Endodermal cell (in vitro differentiated cells): ENCODE results near the gene RAB6A. TPM values are rescaled to one million over a fixed set of nuclear protein-coding genes. Genes with fewer than 3 reads are reported as not detected.

Experiments
- DNase-seq: peaks from one replicate; pipeline ENCODE4 v3.0.0-alpha.2; 2017
- H3K27ac ChIP-seq: 2 replicates; pipeline ENCODE4 v1.5.1; 2013; ENCODE audit warnings: mild to moderate bottlenecking, low read depth, low read length, moderate library complexity
- H3K27me3 ChIP-seq: 2 replicates; pipeline ENCODE4 v1.6.1; 2013; ENCODE audit warnings: mild to moderate bottlenecking, low read length, moderate library complexity; ENCODE audit not compliant: insufficient read depth, control insufficient read depth, poor library complexity, severe bottlenecking
- H3K36me3 ChIP-seq: 2 replicates; pipeline ENCODE4 v1.7.0; 2013; ENCODE audit warnings: mild to moderate bottlenecking, low read length, moderate library complexity; ENCODE audit not compliant: control insufficient read depth, insufficient read depth
- H3K4me1 ChIP-seq: one replicate; pipeline ENCODE4 v1.7.0; 2013; ENCODE audit warnings: low read length; ENCODE audit not compliant: control insufficient read depth, insufficient read depth
- H3K4me3 ChIP-seq: 2 replicates; pipeline ENCODE4 v1.5.1; 2013; ENCODE audit warnings: mild to moderate bottlenecking, low read length, moderate library complexity
- H3K9ac ChIP-seq: 2 replicates; pipeline ENCODE4 v1.6.1; 2013; ENCODE audit warnings: mild to moderate bottlenecking, low read length, moderate library complexity; ENCODE audit not compliant: poor library complexity, severe bottlenecking; ENCODE audit errors: extremely low read depth
- H3K9me3 ChIP-seq: 2 replicates; pipeline ENCODE4 v1.6.1; 2013; ENCODE audit warnings: mild to moderate bottlenecking, low read length, moderate library complexity; ENCODE audit not compliant: control insufficient read depth
- H3K27ac Mint-ChIP-seq: 2 replicates; pipeline ENCODE4 v1.8.0; 2020; ENCODE audit warnings: mixed read lengths
- H3K27me3 Mint-ChIP-seq: 2 replicates; pipeline ENCODE4 v1.8.0; 2021; ENCODE audit warnings: mild to moderate bottlenecking, mixed read lengths; ENCODE audit not compliant: insufficient read depth
- H3K36me3 Mint-ChIP-seq: 2 replicates; pipeline ENCODE4 v1.8.0; 2020; ENCODE audit warnings: low read depth, mixed read lengths
- H3K4me1 Mint-ChIP-seq: 2 replicates; pipeline ENCODE4 v1.8.0; 2020; ENCODE audit warnings: mixed read lengths
- H3K4me3 Mint-ChIP-seq: 2 replicates; pipeline ENCODE4 v1.8.0; 2020; ENCODE audit warnings: mild to moderate bottlenecking, moderate library complexity, mixed read lengths
- H3K9me3 Mint-ChIP-seq: 2 replicates; pipeline ENCODE4 v1.8.0; 2020; ENCODE audit warnings: mild to moderate bottlenecking, mixed read lengths
- WGBS, 2 experiments: methylation state at CpG; one replicate each; pipeline versions ENCODE4 v1.1.5 to v1.1.7; 2013; ENCODE audit warnings: missing lambda C conversion rate in 2 of 2, mixed read lengths in 1 of 2; ENCODE audit not compliant: insufficient coverage in 1 of 2, insufficient read length in 1 of 2; 5-methylcytosine and 5-hydroxymethylcytosine counted together
- total RNA-seq, 2 donors: library from RNA; stranded (reverse); fragmentation: NEBNext Ultra II Directional in 1 of 2; extraction: Animal tissue kit (Norgen Biotek cat#: 25700) in 1 of 2; gene quantifications; 2 replicates in 1 of 2; 3 replicates in 1 of 2; pipeline ENCODE4 v1.2.1, GENCODE V29; 2021
- TF ChIP-seq, protein P1 (sequence below): fragments of 200-600 bp; sonication (generic); conservative IDR thresholded peaks from 2 replicates; pipeline ENCODE4 v1.5.0; 2021; ENCODE audit warnings: antibody characterized with exemption, mild to moderate bottlenecking

The RAB6A gene
- total RNA-seq, 2 donors from 2014 or later: 77.9 to 79.5 TPM

DNA sequence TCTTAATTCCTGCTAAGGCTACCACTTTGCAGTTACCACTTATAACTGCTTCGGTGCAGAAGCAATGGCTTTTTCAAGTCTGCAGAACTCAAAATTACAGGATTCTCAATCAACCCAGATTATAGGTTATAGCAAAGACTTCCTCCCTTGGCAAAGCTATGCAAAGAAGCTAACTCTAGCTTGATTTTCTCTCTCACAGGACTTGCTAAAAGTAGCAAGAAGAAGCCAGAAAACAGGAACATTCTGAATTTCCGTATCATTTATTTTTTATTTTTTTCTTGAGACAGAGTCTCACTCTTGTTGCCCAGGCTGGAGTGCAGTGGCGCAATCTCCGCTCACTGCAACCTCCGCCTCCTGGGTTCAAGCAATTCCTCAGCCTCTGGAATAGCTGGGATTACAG lies 125.2 kb downstream of the RAB6A start:
- no peak for DNase-seq
- no peak overlapping the region for H3K9ac ChIP-seq
- Mint-ChIP-seq H3K4me1 (no peaks in the 10 kb centered on the region), H3K36me3 (peaks cover 4% of the 10 kb centered on the region), H3K27ac (no peak overlapping the region), H3K4me3 (no peak overlapping the region), H3K9me3 (peaks cover 22% of the 10 kb centered on the region), H3K27me3 (peaks cover 58% of the 10 kb centered on the region)
- H3K9me3 ChIP-seq: peaks cover 15% of the 10 kb centered on the region
- no peaks in the 10 kb centered on the region for H3K36me3 ChIP-seq
- H3K4me3 ChIP-seq: no peak overlapping the region
- no peaks in the 10 kb centered on the region for H3K27me3 ChIP-seq
- no peaks in the 10 kb centered on the region for H3K4me1 ChIP-seq
- TF ChIP-seq, protein P1, sequence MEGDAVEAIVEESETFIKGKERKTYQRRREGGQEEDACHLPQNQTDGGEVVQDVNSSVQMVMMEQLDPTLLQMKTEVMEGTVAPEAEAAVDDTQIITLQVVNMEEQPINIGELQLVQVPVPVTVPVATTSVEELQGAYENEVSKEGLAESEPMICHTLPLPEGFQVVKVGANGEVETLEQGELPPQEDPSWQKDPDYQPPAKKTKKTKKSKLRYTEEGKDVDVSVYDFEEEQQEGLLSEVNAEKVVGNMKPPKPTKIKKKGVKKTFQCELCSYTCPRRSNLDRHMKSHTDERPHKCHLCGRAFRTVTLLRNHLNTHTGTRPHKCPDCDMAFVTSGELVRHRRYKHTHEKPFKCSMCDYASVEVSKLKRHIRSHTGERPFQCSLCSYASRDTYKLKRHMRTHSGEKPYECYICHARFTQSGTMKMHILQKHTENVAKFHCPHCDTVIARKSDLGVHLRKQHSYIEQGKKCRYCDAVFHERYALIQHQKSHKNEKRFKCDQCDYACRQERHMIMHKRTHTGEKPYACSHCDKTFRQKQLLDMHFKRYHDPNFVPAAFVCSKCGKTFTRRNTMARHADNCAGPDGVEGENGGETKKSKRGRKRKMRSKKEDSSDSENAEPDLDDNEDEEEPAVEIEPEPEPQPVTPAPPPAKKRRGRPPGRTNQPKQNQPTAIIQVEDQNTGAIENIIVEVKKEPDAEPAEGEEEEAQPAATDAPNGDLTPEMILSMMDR: no peak
- H3K27ac ChIP-seq: no peak overlapping the region
- 86 to 95% methylated on average over 5 of the region's 5 CpGs for WGBS, 2 experiments

DNA sequence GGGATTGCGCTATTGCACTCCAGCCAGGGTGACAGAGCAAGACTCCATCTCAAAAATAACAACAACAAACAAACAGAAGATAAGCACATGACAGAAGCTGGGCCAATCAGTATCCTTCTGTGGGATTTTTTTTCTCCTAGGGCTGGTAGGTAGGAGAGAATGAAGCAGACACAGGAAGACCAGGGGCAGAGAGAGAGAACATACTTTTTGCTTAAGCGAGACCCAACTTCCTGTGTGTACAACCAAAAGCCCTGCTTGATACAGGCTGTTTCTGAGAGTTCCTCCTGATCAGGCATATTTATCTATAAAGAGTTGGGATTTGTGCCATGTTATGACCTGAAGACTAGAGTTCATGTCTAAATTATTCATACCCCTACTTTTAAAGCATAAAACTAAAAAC lies 126.9 kb downstream of the RAB6A start:
- Mint-ChIP-seq H3K27ac (no peak overlapping the region), H3K36me3 (peaks cover 8% of the 10 kb centered on the region), H3K27me3 (peaks cover 60% of the 10 kb centered on the region), H3K9me3 (peaks cover 35% of the 10 kb centered on the region), H3K4me1 (peaks cover 3% of the 10 kb centered on the region), H3K4me3 (no peak overlapping the region)
- DNase-seq: no peak
- H3K36me3 ChIP-seq: no peaks in the 10 kb centered on the region
- peaks cover 22% of the 10 kb centered on the region for H3K9me3 ChIP-seq
- 95 to 100% methylated on average over 1 to 2 of the region's 2 CpGs for WGBS, 2 experiments
- no peaks in the 10 kb centered on the region for H3K27me3 ChIP-seq
- no peak overlapping the region for H3K4me3 ChIP-seq
- H3K27ac ChIP-seq: no peak overlapping the region
- H3K9ac ChIP-seq: no peak overlapping the region
- TF ChIP-seq, protein P1: no peak
- H3K4me1 ChIP-seq: no peaks in the 10 kb centered on the region

DNA sequence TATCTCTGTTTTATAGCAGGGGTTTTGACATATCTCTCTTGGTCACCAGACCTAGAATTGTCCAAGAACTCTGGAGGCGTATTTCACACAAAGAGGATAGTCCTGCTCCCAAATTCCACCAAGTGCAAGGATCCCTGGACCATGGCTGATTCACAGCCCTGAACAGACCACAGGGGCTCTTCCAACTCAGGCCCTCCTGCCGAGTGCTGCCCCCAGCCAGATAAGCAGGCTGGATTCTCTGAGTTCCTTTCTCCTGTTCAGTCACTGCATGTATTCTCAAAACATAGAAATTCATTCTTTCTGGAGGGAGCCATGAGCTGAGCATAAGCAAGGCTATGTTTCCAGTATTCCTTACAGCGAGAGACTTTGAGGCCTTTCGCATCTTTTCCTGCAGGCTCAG lies 127.9 kb downstream of the RAB6A start:
- H3K36me3 ChIP-seq: no peaks in the 10 kb centered on the region

More for the DNA sequence above, 127.9 kb downstream of the RAB6A start:
- DNase-seq: no peak
- Mint-ChIP-seq H3K27me3 (peaks cover 65% of the 10 kb centered on the region), H3K4me3 (no peak overlapping the region), H3K36me3 (peaks cover 8% of the 10 kb centered on the region), H3K4me1 (peaks cover 10% of the 10 kb centered on the region), H3K9me3 (peaks cover 36% of the 10 kb centered on the region), H3K27ac (no peak overlapping the region)
- Histone ChIP-seq H3K27ac (no peak overlapping the region), H3K9ac (no peak overlapping the region), H3K4me1 (no peaks in the 10 kb centered on the region), H3K4me3 (peak overlapping the region; percentile 8), H3K9me3 (peaks cover 22% of the 10 kb centered on the region), H3K27me3 (no peaks in the 10 kb centered on the region)
- TF ChIP-seq, protein P1: no peak
- WGBS, 2 experiments: 83 to 91% methylated on average over 4 of the region's 4 CpGs
